ENCODE results near the gene HCRTR1.

The HCRTR1 gene

DNA sequence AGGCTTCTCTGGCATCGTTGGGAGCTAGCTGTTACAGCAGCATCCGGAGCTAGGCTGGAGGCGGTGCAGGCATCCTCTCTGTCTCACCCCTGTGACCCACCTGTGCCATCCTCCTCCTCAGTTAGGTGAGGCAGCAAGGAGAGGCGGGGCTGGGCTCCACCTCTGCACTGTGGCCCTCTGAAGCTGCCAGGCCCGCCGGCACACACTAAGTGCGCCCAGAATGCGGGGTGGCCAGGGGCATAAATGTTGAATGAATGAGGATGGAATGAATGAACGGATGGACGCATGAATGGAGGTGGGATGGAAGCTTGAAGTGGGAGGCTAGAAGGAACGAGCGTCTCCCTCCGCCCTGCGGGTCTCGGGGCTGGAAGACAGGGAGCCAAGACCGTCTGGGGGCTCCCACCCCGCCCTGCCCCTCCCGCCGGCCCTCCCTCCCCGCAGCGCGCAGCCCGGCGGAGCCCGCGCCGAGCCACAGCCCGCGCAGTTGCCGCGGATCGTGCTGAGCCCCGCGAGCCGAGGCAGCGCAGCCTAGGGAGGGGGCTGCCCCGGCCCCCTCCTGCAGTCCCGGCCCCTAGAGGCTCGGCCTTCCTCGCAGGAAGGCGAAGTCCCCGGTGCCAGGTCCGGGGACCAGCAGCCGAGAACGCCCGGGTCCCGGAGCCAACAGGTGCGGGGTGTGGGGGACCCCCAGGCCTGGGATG lies at the start of gene HCRTR1:
HCRTR1 (plus strand) TSS at position 472 of the 698 bp plus-strand sequence. CDS start 1,504 bp downstream, outside the sequence.
- DNase-seq (ENCODE audit: low read depth in 1 of 2, low spot score in 1 of 2) = no peak
- in situ Hi-C loops (cut with HindIII; ENCODE audit: low pct_unique_long_range_greater_than_20kb, low sequenced_read_pairs) = no loop called here
- TF ChIP-seq JUND (IDR thresholded peaks at IDR 0.05; ENCODE audit: low read depth) = no peak

DNA sequence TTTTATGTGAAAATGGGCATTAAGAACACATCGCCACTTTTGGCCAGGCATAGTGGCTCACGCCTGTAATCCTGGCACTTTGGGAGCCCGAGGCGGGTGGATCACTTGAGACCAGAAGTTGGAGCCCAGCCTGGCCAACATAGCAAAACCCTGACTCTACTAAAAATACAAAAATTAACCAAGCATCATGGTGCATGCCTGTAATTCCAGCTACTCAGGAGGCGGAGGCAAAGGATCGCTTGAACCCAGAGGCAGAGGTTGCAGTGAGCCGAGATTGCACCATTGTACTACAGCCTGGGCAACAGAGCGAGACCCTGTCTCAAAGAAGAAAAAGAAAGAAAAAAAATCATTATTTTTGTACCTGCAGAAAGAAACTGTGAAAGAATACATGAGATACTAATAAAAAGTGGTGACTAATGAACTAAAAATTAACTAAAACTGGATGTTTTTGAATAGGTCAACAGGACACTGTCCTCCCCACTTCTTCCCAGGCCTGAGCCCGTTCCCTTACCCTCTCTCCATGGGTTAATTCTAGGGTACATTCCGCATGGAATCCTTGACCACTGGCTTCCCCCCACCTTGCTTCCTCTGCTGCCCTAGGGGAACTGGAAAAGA lies 49.4 kb upstream of the HCRTR1 start:
- no peak for TF ChIP-seq JUND (IDR thresholded peaks at IDR 0.05; ENCODE audit: low read depth)
- no peak for DNase-seq (ENCODE audit: low read depth in 1 of 2, low spot score in 1 of 2)
- in situ Hi-C loops (cut with HindIII; ENCODE audit: low pct_unique_long_range_greater_than_20kb, low sequenced_read_pairs) = no loop called here

GRCh38 chr1:31568895-31569595 lies 48.4 kb upstream of the HCRTR1 start:
- in situ Hi-C loops (cut with HindIII; ENCODE audit: low pct_unique_long_range_greater_than_20kb, low sequenced_read_pairs) = no loop called here
- TF ChIP-seq JUND (IDR thresholded peaks at IDR 0.05; ENCODE audit: low read depth) = no peak
- no peak for DNase-seq (ENCODE audit: low read depth in 1 of 2, low spot score in 1 of 2)

- TF ChIP-seq JUND (IDR thresholded peaks at IDR 0.05; ENCODE audit: low read depth) = no peak
- DNase-seq (ENCODE audit: low read depth in 1 of 2, low spot score in 1 of 2) = no peak
- in situ Hi-C loops (cut with HindIII; ENCODE audit: low pct_unique_long_range_greater_than_20kb, low sequenced_read_pairs) = no loop called here
Observed at GRCh38 chr1:31569596-31570173, 47.8 kb upstream of the HCRTR1 start.

DNA sequence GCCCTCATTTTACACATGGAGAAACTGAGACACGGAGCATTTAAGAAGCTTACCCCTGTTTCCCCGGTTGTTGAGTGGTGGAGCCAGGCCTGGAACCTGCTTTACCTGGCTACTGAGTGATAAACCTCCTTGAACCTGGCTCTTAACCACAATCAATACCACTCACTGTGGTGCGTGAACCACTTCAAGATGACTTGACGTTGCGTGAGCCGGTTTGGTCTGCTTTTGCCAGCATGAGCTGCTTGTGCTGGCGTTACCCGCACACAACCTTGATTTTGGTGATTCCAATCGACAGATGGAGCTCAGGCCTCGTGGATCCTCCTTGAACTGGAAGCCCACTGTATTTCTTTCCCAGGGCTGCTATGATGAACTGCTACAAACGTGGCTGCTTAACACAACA lies 47.3 kb upstream of the HCRTR1 start:
- in situ Hi-C loops (cut with HindIII; ENCODE audit: low pct_unique_long_range_greater_than_20kb, low sequenced_read_pairs) = no loop called here
- no peak for TF ChIP-seq JUND (IDR thresholded peaks at IDR 0.05; ENCODE audit: low read depth)
- no peak for DNase-seq (ENCODE audit: low read depth in 1 of 2, low spot score in 1 of 2)

- no peak for TF ChIP-seq JUND (IDR thresholded peaks at IDR 0.05; ENCODE audit: low read depth)
- in situ Hi-C loops (cut with HindIII; ENCODE audit: low pct_unique_long_range_greater_than_20kb, low sequenced_read_pairs) = no loop called here
- DNase-seq (ENCODE audit: low read depth in 1 of 2, low spot score in 1 of 2) = no peak
Observed at GRCh38 chr1:31570906-31571305, 46.6 kb upstream of the HCRTR1 start.

GRCh38 chr1:31571340-31572295 lies 45.9 kb upstream of the HCRTR1 start:
- no peak for TF ChIP-seq JUND (IDR thresholded peaks at IDR 0.05; ENCODE audit: low read depth)
- no peak for DNase-seq (ENCODE audit: low read depth in 1 of 2, low spot score in 1 of 2)
- in situ Hi-C loops (cut with HindIII; ENCODE audit: low pct_unique_long_range_greater_than_20kb, low sequenced_read_pairs) = no loop called here

DNA sequence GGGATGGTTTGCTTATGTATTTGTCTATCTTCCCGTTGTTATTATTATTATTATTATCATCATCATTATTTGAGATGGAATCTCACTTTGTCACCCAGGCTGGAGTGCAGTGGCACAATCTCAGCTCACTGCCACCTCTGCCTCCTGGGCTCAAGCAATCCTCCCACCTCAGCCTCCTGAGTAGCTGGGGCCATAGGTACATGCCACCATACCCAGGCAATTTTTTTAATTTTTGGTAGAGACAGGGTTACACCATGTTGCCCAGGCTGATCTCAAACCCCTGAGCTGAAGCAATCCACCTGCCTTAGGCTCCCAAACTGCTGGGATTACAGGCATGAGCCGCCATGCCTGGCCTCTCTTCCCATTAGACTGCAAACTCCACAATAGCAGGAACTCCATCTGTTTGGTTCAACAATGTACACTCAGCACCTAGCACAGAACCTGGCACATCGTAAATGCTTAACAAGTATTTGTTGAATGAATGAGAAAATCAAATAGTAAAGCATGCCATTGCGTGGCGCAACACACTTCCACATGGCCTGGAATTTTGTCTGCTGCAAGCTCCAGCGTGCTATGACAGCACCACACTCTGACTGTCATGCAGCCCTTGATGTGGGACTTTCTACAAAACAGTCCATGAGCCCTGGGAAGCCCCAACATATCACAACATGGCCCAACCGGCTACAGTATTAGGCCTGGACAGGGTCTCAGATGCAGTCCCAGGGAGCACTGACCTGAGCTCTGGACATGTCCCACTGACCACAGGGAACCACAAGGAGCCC lies 45.0 kb upstream of the HCRTR1 start:
- peak in 1 of 2 experiments; percentile 60 for DNase-seq (ENCODE audit: low read depth in 1 of 2, low spot score in 1 of 2)
- in situ Hi-C loops (cut with HindIII; ENCODE audit: low pct_unique_long_range_greater_than_20kb, low sequenced_read_pairs) = no loop called here
- no peak for TF ChIP-seq JUND (IDR thresholded peaks at IDR 0.05; ENCODE audit: low read depth)

- in situ Hi-C loops (cut with HindIII; ENCODE audit: low pct_unique_long_range_greater_than_20kb, low sequenced_read_pairs) = no loop called here
- DNase-seq (ENCODE audit: low read depth in 1 of 2, low spot score in 1 of 2) = no peak
- no peak for TF ChIP-seq JUND (IDR thresholded peaks at IDR 0.05; ENCODE audit: low read depth)
Observed at GRCh38 chr1:31573261-31573660, 44.2 kb upstream of the HCRTR1 start.

- no peak for DNase-seq (ENCODE audit: low read depth in 1 of 2, low spot score in 1 of 2)
- in situ Hi-C loops (cut with HindIII; ENCODE audit: low pct_unique_long_range_greater_than_20kb, low sequenced_read_pairs) = no loop called here
- no peak for TF ChIP-seq JUND (IDR thresholded peaks at IDR 0.05; ENCODE audit: low read depth)
Observed at GRCh38 chr1:31574749-31575368, 42.6 kb upstream of the HCRTR1 start.
